ENCODE measurements around the gene THTPA. TPM values are rescaled to one million over a fixed set of nuclear protein-coding genes. Genes with fewer than 3 reads are reported as not detected.

THTPA gene
- total and polyA plus RNA-seq, 9 of the 15 experiments (the other 6 are each of a cell fraction or from before 2014, with no cell fraction given): 2.4 to 8.7 (median 5.2) TPM

DNA sequence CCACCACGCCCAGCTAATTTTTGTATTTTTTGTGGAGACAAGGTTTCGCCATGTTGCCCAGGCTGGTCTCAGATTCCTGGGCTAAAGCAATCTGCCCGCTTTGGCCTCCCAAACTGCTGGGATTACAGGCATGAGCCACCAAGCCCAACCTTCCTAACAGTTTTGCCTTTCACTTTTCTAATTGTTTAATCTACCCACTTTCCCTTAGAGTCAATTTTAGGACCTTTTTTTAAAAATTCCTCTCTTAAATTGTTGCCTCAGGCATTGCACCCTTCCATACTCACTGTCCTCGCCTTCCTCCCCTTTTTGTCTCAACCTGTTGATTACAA is 16.0 kb upstream of the THTPA start:
- Histone ChIP-seq H3K9me1 (ENCODE audit: control insufficient read depth, insufficient read depth, low read length) (no peaks in the 10 kb centered on the region), H3K36me3 (ENCODE audit: control insufficient read depth, insufficient read depth, low read length) (no peaks in the 10 kb centered on the region), H4K20me1 (replicated peaks; ENCODE audit: control insufficient read depth, insufficient read depth, low read length) (no peaks in the 10 kb centered on the region), H3K4me3 (no peak overlapping the region), H3K79me2 (ENCODE audit: control insufficient read depth, insufficient read depth, low read length) (no peaks in the 10 kb centered on the region), H3K27me3 (ENCODE audit: control insufficient read depth in 2 of 2, insufficient read depth in 2 of 2, low read length in 2 of 2) (peaks cover 0 to 4% of the 10 kb centered on the region in 2 experiments; a peak in 1 of 5 replicates), H3K9ac (ENCODE audit: insufficient read depth in 1 of 2, low read depth in 2 of 2, low read length in 2 of 2) (no peak overlapping the region), H3K27ac (ENCODE audit: extremely low read depth, low read depth, low read length) (no peak overlapping the region), H3K9me3 (replicated peaks; ENCODE audit: control insufficient read depth, insufficient read depth, low read depth, low read length) (no peaks in the 10 kb centered on the region), H3K4me2 (ENCODE audit: insufficient read depth, low read length) (no peak overlapping the region), H3K4me1 (replicated peaks in 1 of 2; ENCODE audit: control insufficient read depth in 2 of 2, insufficient read depth in 2 of 2, low read length in 2 of 2) (no peaks in the 10 kb centered on the region; a peak in 1 of 5 replicates), H2AFZ (ENCODE audit: low read depth, low read length) (no peak overlapping the region)
- ChIA-PET POLR2A (no interaction called here), CTCF (ENCODE audit: low intra/inter-chr PET ratio) (interaction anchor here (1.0 to 2.3 kb wide), 3 partner anchors 59 to 212 kb away, joined by 3 to 9 read pairs (median 5); no protein-coding TSS in a partner anchor)
- no peak for DNase-seq (ENCODE audit: extremely low read depth in 1 of 4, low spot score in 3 of 4)
- intact Hi-C loops (cut with micrococcal nuclease): no loop called here
- TF ChIP-seq SMARCB1 (IDR thresholded peaks at IDR 0.05; ENCODE audit: insufficient read length, low read depth) (no peak), ELF4 (CRISPR knock-in tag; IDR thresholded peaks at IDR 0.05) (no peak), ZNF384 (IDR thresholded peaks at IDR 0.05; ENCODE audit: low read depth, low read length) (no peak), HLTF (IDR thresholded peaks at IDR 0.05) (no peak), NCOR1 (IDR thresholded peaks at IDR 0.05) (no peak), PTTG1 (tag; IDR thresholded peaks at IDR 0.05; ENCODE audit: low read depth) (no peak), MEF2A (IDR thresholded peaks at IDR 0.05; ENCODE audit: control insufficient read depth, low read depth, low read length) (no peak)
- TF ChIP-seq, protein P1, sequence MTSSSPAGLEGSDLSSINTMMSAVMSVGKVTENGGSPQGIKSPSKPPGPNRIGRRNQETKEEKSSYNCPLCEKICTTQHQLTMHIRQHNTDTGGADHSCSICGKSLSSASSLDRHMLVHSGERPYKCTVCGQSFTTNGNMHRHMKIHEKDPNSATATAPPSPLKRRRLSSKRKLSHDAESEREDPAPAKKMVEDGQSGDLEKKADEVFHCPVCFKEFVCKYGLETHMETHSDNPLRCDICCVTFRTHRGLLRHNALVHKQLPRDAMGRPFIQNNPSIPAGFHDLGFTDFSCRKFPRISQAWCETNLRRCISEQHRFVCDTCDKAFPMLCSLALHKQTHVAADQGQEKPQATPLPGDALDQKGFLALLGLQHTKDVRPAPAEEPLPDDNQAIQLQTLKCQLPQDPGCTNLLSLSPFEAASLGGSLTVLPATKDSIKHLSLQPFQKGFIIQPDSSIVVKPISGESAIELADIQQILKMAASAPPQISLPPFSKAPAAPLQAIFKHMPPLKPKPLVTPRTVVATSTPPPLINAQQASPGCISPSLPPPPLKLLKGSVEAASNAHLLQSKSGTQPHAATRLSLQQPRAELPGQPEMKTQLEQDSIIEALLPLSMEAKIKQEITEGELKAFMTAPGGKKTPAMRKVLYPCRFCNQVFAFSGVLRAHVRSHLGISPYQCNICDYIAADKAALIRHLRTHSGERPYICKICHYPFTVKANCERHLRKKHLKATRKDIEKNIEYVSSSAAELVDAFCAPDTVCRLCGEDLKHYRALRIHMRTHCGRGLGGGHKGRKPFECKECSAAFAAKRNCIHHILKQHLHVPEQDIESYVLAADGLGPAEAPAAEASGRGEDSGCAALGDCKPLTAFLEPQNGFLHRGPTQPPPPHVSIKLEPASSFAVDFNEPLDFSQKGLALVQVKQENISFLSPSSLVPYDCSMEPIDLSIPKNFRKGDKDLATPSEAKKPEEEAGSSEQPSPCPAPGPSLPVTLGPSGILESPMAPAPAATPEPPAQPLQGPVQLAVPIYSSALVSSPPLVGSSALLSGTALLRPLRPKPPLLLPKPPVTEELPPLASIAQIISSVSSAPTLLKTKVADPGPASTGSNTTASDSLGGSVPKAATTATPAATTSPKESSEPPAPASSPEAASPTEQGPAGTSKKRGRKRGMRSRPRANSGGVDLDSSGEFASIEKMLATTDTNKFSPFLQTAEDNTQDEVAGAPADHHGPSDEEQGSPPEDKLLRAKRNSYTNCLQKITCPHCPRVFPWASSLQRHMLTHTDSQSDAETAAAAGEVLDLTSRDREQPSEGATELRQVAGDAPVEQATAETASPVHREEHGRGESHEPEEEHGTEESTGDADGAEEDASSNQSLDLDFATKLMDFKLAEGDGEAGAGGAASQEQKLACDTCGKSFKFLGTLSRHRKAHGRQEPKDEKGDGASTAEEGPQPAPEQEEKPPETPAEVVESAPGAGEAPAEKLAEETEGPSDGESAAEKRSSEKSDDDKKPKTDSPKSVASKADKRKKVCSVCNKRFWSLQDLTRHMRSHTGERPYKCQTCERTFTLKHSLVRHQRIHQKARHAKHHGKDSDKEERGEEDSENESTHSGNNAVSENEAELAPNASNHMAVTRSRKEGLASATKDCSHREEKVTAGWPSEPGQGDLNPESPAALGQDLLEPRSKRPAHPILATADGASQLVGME (CRISPR knock-in tag; IDR thresholded peaks at IDR 0.05): no peak
- TF ChIP-seq, protein P2, sequence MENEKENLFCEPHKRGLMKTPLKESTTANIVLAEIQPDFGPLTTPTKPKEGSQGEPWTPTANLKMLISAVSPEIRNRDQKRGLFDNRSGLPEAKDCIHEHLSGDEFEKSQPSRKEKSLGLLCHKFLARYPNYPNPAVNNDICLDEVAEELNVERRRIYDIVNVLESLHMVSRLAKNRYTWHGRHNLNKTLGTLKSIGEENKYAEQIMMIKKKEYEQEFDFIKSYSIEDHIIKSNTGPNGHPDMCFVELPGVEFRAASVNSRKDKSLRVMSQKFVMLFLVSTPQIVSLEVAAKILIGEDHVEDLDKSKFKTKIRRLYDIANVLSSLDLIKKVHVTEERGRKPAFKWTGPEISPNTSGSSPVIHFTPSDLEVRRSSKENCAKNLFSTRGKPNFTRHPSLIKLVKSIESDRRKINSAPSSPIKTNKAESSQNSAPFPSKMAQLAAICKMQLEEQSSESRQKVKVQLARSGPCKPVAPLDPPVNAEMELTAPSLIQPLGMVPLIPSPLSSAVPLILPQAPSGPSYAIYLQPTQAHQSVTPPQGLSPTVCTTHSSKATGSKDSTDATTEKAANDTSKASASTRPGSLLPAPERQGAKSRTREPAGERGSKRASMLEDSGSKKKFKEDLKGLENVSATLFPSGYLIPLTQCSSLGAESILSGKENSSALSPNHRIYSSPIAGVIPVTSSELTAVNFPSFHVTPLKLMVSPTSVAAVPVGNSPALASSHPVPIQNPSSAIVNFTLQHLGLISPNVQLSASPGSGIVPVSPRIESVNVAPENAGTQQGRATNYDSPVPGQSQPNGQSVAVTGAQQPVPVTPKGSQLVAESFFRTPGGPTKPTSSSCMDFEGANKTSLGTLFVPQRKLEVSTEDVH (IDR thresholded peaks at IDR 0.05; ENCODE audit: low read depth, partially characterized antibody): no peak
- FAIRE-seq: no peak
- WGBS (ENCODE audit: insufficient coverage, low coverage, missing lambda C conversion rate): 20% methylated on average over 3 of the region's 4 CpGs
- ATAC-seq: no peak
- in situ Hi-C loops (cut with MboI): no loop called here
- no TSS peak for BruUV-seq (replicated peaks)
